NCI-H524 treated with DMSO at 0.1 percent for 48 hours (cell line): ENCODE results near the gene NPAS2.

Experiments used
- DNase-seq: peaks from one replicate; lab custom pipeline; 2025; lab: John Stamatoyannopoulos, UW

NPAS2 gene

GRCh38 chr2:100988630-100989417 lies 168.9 kb downstream of the NPAS2 start:
- no peak for DNase-seq

DNA sequence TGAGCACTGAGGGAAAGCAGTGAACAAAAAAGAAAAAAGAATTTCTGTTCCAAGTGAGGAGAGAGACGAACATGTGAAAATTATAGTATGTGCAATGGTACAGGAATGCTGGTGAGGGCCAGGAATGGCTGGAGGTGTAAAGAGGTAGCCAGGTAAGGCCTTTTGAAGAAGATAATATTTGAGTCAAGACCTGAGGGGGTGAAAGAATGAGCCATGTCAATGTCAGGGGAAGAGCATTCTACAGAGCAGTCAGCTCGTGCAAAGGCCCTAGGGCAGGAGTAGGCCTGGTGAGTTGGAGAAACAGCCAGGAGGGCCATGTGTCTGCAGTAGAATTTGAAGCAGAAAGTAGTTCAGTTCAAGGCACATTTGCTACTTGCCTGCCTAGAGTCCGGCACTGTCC lies 169.7 kb downstream of the NPAS2 start:
- no peak for DNase-seq

DNA sequence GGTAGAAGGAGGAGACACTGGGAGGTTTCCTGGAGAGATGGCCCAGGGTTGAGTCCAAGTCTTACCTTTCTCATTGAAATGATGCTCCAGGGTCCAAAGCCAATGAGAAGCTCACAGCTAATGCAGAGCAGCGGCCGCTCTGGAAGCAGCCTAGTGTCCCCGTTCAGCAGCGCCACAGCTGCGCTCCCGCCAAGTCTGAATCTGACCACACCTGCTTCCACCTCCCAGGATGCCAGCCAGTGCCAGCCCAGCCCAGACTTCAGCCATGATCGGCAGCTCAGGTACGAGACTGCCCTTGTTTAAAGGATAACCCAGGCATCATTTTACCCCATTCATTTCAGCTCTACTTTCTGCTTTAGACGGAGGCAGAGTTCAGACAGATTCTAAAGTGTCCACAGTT lies 170.2 kb downstream of the NPAS2 start:
- DNase-seq: no peak

- no peak for DNase-seq
Measured at GRCh38 chr2:100990650-100991403, 170.9 kb downstream of the NPAS2 start.

DNA sequence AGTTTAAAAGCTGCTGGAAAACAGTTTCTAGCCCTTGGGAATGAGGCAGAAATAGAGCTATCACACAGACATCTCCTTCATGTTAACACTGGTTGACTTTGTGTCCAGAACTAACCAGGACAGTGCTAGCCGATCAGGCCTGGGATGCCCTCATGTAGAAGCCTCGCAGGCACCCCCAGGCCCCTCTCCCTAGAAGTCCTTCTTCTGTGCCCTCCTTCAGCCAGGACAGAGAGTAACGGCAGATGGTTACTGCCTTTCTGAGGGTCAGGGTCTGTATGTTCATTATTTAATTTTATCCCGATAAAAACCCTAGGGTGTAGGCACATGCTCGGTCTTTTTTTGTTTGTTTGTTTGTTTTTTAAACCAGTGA lies 171.4 kb downstream of the NPAS2 start:
- no peak for DNase-seq

GRCh38 chr2:100992262-100992661 lies 172.3 kb downstream of the NPAS2 start:
- no peak for DNase-seq

GRCh38 chr2:100993294-100993693 lies 173.4 kb downstream of the NPAS2 start:
- DNase-seq: no peak

DNA sequence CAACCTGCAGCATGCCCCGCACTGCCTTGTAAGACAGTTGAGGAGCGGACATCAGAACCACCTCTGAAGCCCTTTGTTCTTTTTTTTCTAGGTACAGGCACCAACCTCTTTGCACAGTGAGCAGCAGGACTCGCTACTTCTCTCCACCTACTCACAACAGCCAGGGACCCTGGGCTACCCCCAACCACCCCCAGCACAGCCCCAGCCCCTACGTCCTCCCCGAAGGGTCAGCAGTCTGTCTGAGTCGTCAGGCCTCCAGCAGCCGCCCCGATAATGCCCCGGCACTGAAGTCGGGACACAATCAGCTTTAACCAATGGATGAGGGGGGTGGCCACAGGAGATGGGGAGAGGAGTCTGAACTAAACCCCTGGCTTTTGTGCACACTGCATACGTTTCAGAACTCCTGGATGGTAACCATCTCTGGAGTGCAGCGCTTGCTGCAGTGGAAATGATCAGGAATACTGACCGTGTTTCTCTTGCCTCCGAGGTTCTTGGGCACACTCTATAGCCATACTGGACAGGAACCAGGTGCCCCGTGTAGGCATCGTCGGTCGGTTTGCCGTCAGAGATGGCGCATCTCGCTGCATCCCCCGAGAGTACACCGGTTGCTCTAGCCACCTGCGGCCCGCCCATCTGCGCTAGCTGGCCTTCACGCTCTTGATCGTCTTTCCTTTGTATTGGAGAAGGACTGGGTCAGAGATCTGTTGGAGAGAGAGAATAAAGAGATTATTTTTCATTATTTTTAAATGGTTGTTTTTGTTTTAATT lies 175.6 kb downstream of the NPAS2 start:
- no peak for DNase-seq

DNA sequence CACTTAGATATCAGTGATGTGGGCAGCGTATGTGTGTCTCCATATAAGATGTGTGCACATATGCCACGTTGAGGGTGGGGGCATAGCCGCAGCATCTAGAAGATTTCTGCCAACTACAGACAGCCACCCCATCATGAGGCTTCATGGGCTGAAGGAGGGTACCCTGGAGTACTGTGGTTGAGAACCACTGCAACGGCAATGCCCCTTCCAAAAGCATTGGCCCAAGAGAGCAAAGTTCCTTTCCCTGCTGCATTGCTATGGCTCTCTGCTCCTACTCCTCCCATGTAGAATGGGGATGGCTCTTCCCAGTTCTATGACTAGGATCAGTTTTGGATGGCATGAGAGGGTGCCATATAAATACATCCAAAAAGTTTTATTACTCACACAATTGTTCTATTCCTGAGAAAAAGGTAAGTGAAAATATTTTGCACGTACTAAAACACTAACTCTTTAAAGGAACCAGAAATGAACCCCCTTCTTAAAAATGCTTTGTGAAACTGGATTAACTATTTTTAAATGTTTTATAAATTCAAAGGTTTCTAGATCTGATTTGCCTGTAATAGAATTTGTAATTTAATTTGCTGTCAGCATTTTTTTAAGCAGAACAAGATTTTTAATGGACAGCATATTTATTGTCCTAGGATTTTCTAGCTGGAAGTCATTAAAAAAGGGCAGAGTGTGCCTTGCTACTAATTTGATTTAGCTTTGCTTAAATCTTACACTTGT lies 177.7 kb downstream of the NPAS2 start:
- no peak for DNase-seq

GRCh38 chr2:100998235-100998573 lies 178.3 kb downstream of the NPAS2 start:
- DNase-seq: no peak

GRCh38 chr2:100999995-101000394 lies 180.1 kb downstream of the NPAS2 start:
- DNase-seq: no peak

GRCh38 chr2:101001691-101002561 lies 182.0 kb downstream of the NPAS2 start, which contains the start of gene RPL31:
Gene RPL31 (plus strand): TSS chr2:101002289. CDS start chr2:101002702, 413 bp downstream.
- peak; percentile 86 for DNase-seq

- DNase-seq: no peak
Measured at GRCh38 chr2:101002562-101003277, 182.8 kb downstream of the NPAS2 start.

GRCh38 chr2:101003278-101003775 lies 183.4 kb downstream of the NPAS2 start:
- no peak for DNase-seq

GRCh38 chr2:101004620-101005325 lies 184.8 kb downstream of the NPAS2 start:
- no peak for DNase-seq

- DNase-seq: no peak
Measured at GRCh38 chr2:101006065-101006715, 186.3 kb downstream of the NPAS2 start.

DNA sequence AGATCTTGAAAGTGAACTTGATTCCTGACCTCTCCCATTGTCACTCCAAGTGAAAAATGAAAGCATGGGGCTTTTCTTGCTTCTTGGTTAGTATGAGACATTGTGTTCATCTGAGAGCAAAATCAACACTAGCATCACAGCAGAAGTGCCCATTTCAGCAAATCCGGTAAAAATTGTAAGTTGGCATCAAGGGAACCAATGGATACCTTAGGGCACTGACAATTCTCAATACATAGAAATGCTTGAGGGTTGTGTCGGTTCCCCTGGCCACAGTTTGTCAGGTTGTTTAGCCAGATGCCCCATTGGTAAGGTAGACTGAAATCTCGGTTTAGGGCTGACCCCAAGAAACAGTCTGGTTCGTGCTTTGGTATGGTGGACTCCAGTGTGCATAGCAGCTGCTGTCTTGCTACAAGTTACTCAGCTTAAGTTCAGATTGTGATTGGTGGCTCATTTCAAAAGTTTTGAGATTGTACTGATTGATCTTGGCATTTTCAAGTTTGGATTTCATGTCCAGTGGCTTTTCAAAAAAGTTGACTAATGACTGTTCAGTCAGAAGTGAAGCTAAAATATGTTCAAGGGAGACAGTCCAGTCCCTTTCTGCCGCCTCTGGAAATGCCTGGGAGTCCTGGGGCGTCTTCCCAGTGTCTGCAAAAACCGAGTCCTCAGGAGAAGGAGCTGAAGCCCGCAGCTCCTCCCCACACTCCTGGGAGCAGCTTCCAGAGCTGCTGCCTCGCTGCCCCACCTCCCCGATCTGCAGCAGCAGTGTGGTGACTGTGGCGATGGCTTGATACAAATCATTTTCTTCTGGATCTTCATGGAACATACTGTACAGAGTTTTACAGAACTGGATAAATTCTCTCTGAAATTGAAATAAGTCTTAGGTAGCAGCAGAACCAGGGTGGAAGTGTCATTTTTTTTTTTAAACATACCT lies 187.7 kb downstream of the NPAS2 start:
- no peak for DNase-seq

DNA sequence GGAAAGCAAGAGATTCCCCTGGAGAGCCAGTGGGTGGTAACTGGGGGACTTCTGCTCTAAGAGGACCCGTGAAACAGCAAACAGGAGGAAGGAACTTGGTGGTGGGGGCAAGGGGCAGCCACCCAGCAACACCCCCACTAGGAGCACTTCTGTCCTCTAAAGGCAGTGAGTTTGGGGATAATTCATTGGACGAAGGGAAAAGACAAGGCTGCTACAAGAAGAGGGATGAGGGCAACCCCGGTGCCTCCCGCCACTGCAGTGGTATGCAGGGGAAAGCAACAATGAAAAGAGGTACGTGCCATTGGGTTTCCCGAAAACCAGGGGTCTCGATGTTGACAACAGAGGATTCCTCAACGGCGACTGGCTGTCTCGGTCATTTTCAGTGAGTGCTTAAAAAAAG lies 191.2 kb downstream of the NPAS2 start:
- no peak for DNase-seq
